DOHH2 (cell line): ENCODE results near the gene WDR48.

ENCODE experiments used
- H3F3A ChIP-seq: fragments of 200-600 bp; sonication (generic), shearing (Covaris generic); 2 replicates; pipeline ENCODE4 v1.6.0; 2016; ENCODE audit warnings: antibody characterized with exemption, mild to moderate bottlenecking; ENCODE audit not compliant: control insufficient read depth, insufficient read depth
- H3K27ac ChIP-seq: fragments of 200-600 bp; sonication (generic); 2 replicates; pipeline ENCODE4 v1.5.1; 2014; ENCODE audit warnings: low read depth, mild to moderate bottlenecking, low read length, moderate library complexity
- H3K27me3 ChIP-seq: fragments of 200-600 bp; sonication (generic); 2 replicates; pipeline ENCODE4 v1.6.1; 2014; ENCODE audit warnings: mild to moderate bottlenecking, low read length, mixed read lengths; ENCODE audit not compliant: control insufficient read depth
- H3K36me3 ChIP-seq: fragments of 200-600 bp; sonication (generic); 2 replicates; pipeline ENCODE4 v1.6.1; 2014; ENCODE audit warnings: mild to moderate bottlenecking, low read length, moderate library complexity, mixed read lengths; ENCODE audit not compliant: control insufficient read depth
- H3K4me1 ChIP-seq: fragments of 200-600 bp; sonication (generic); 2 replicates; pipeline ENCODE4 v1.6.1; 2014; ENCODE audit warnings: mild to moderate bottlenecking, low read length, mixed read lengths; ENCODE audit not compliant: control insufficient read depth
- H3K4me2 ChIP-seq: fragments of 200-600 bp; sonication (generic); 2 replicates; pipeline ENCODE4 v1.6.0; 2014; ENCODE audit warnings: mild to moderate bottlenecking, low read length, moderate library complexity
- H3K4me3 ChIP-seq: fragments of 200-600 bp; sonication (generic); 2 replicates; pipeline ENCODE4 v1.5.1; 2014; ENCODE audit warnings: mild to moderate bottlenecking, low read length, mixed read lengths
- H3K79me2 ChIP-seq: fragments of 200-600 bp; sonication (generic); 2 replicates; pipeline ENCODE4 v1.6.1; 2014; ENCODE audit warnings: mild to moderate bottlenecking, low read length, mixed read lengths; ENCODE audit not compliant: control insufficient read depth
- H3K9me2 ChIP-seq: fragments of 200-600 bp; sonication (generic); replicated peaks from 2 replicates; pipeline ENCODE4 v1.6.1; 2014; ENCODE audit warnings: mild to moderate bottlenecking, low read length, mixed read lengths; ENCODE audit not compliant: control insufficient read depth
- H3K9me3 ChIP-seq: fragments of 200-600 bp; sonication (generic); 2 replicates; pipeline ENCODE4 v1.6.1; 2014; ENCODE audit warnings: antibody characterized with exemption, low read length, mixed read lengths; ENCODE audit not compliant: control insufficient read depth, insufficient read depth
- H4K20me1 ChIP-seq: fragments of 200-600 bp; sonication (generic); 2 replicates; pipeline ENCODE4 v1.6.0; 2014; ENCODE audit warnings: low read depth, mild to moderate bottlenecking, antibody characterized with exemption, low read length, moderate library complexity; ENCODE audit not compliant: control insufficient read depth, insufficient read depth
- EZH2phosphoT487 ChIP-seq: fragments of 200-600 bp; sonication (generic); IDR thresholded peaks from 2 replicates; pipeline ENCODE4 v1.6.1; 2017; ENCODE audit warnings: borderline replicate concordance, mild to moderate bottlenecking, antibody characterized with exemption, low read length, moderate library complexity, mixed read lengths
- TF ChIP-seq, protein P1 (sequence below): fragments of 200-600 bp; sonication (generic); IDR thresholded peaks from one replicate; pipeline ENCODE4 v1.5.1; 2014; ENCODE audit warnings: antibody characterized with exemption, mild to moderate bottlenecking, low read depth, low read length; ENCODE audit not compliant: poor library complexity, severe bottlenecking

The WDR48 gene

GRCh38 chr3:39133093-39133490, 81.3 kb downstream of the WDR48 start:
- H3K79me2 ChIP-seq: no peaks in the 10 kb centered on the region
- H3K9me2 ChIP-seq: no peaks in the 10 kb centered on the region
- no peaks in the 10 kb centered on the region for H3F3A ChIP-seq
- peaks cover 7% of the 10 kb centered on the region for H3K4me1 ChIP-seq
- TF ChIP-seq, protein P1, sequence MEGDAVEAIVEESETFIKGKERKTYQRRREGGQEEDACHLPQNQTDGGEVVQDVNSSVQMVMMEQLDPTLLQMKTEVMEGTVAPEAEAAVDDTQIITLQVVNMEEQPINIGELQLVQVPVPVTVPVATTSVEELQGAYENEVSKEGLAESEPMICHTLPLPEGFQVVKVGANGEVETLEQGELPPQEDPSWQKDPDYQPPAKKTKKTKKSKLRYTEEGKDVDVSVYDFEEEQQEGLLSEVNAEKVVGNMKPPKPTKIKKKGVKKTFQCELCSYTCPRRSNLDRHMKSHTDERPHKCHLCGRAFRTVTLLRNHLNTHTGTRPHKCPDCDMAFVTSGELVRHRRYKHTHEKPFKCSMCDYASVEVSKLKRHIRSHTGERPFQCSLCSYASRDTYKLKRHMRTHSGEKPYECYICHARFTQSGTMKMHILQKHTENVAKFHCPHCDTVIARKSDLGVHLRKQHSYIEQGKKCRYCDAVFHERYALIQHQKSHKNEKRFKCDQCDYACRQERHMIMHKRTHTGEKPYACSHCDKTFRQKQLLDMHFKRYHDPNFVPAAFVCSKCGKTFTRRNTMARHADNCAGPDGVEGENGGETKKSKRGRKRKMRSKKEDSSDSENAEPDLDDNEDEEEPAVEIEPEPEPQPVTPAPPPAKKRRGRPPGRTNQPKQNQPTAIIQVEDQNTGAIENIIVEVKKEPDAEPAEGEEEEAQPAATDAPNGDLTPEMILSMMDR: no peak
- no peaks in the 10 kb centered on the region for H3K27me3 ChIP-seq
- H3K4me2 ChIP-seq: no peak overlapping the region
- no peaks in the 10 kb centered on the region for H3K9me3 ChIP-seq
- H4K20me1 ChIP-seq: no peaks in the 10 kb centered on the region
- no peak overlapping the region for H3K4me3 ChIP-seq
- no peak overlapping the region for H3K27ac ChIP-seq
- no peaks in the 10 kb centered on the region for H3K36me3 ChIP-seq

DNA sequence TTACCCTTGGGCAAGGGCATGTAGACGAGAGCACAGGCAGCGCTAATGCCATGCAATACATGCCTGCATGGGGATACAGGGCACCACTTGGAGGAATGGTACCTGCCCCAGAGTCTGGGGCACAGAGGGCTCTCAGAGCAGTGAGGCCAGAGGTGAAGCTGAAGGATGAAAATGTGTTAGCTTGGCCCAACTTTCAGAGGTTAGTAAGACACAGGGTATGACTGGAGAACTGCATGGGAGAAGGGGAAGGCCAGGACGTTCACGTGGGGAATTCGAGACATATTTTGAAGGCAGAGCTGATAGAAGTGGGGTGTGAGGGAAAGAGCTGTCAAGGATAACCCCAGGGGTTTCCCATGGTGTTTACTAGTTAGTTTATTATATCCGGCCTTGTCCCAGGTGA, 82.0 kb downstream of the WDR48 start:
- H3K9me3 ChIP-seq: no peaks in the 10 kb centered on the region
- H3K4me1 ChIP-seq: no peaks in the 10 kb centered on the region; the same call in 1 of the 2 replicates
- H3K79me2 ChIP-seq: no peaks in the 10 kb centered on the region
- no peaks in the 10 kb centered on the region for H3K27me3 ChIP-seq
- H3K36me3 ChIP-seq: no peaks in the 10 kb centered on the region
- no peak overlapping the region for H3K4me2 ChIP-seq
- no peaks in the 10 kb centered on the region for H3K9me2 ChIP-seq
- no peak overlapping the region for H3K4me3 ChIP-seq
- TF ChIP-seq, protein P1: no peak
- TF ChIP-seq EZH2phosphoT487: no peak
- no peaks in the 10 kb centered on the region for H4K20me1 ChIP-seq
- H3F3A ChIP-seq: no peaks in the 10 kb centered on the region
- no peak overlapping the region for H3K27ac ChIP-seq

DNA sequence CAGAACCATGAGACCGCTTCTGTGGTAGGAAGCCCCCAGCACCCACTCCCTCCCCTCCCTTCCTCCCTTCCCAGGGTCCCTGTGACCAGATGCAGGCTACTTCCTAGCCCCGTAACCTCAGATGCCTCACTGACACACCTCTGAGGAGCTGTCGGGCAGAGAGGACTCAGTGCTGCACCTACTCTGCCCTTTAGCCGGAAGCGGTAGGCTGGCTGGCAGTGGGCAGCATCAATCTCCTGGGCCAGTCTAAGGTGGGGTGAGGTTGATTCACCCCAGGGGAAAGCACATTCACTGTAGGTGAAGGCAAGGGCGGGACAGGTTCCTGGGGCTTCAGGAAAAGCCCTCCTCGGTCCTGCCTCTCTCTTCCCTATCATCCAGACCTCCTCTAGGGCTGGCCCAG, 82.5 kb downstream of the WDR48 start:
- Histone ChIP-seq H3K27me3 (no peaks in the 10 kb centered on the region), H3K9me2 (no peaks in the 10 kb centered on the region), H3K9me3 (no peaks in the 10 kb centered on the region), H3K36me3 (no peaks in the 10 kb centered on the region), H3F3A (no peaks in the 10 kb centered on the region), H3K79me2 (no peaks in the 10 kb centered on the region), H4K20me1 (no peaks in the 10 kb centered on the region), H3K4me1 (no peaks in the 10 kb centered on the region), H3K4me2 (no peak overlapping the region), H3K4me3 (no peak overlapping the region), H3K27ac (no peak overlapping the region)
- TF ChIP-seq EZH2phosphoT487: no peak
- TF ChIP-seq, protein P1: no peak

GRCh38 chr3:39135170-39135805, 83.5 kb downstream of the WDR48 start:
- Histone ChIP-seq H4K20me1 (no peaks in the 10 kb centered on the region), H3K36me3 (peaks cover 8% of the 10 kb centered on the region), H3K4me1 (no peaks in the 10 kb centered on the region), H3K79me2 (no peaks in the 10 kb centered on the region), H3K27me3 (no peaks in the 10 kb centered on the region), H3K4me2 (no peak overlapping the region), H3K27ac (no peak overlapping the region), H3K9me2 (no peaks in the 10 kb centered on the region), H3F3A (no peaks in the 10 kb centered on the region), H3K4me3 (no peak overlapping the region), H3K9me3 (no peaks in the 10 kb centered on the region)
- TF ChIP-seq EZH2phosphoT487: no peak
- TF ChIP-seq, protein P1: no peak
